Common myeloid progenitor, CD34-positive (primary cell): Measurements from ENCODE around the gene GPR173.
A peak's percentile ranks its signal among the peaks of the same experiment; 100 is the strongest.

Experiments used
- CTCF ChIA-PET: fragments of 350-600 bp; sonication (Branson Sonifier 250); formaldehyde crosslinking; loops from one replicate; lab custom pipeline; 2021; ENCODE audit warnings: antibody characterized with exemption; lab: Charles Lee
- POLR2A ChIA-PET: fragments of 350-600 bp; sonication (Branson Sonifier 250); formaldehyde crosslinking; loops from one replicate; lab custom pipeline; 2021; ENCODE audit warnings: antibody characterized with exemption; lab: Charles Lee
- DNase-seq, 3 donors: peaks; one replicate each; pipeline versions ENCODE4 v3.0.0 to v3.0.0-alpha.2; 2013
- H3K27ac ChIP-seq, 2 experiments: 1 replicate in 1 of 2; 2 replicates in 1 of 2; pipeline ENCODE4 v1.7.0; 2013; ENCODE audit warnings: inconsistent platforms in 2 of 2, low read length in 2 of 2, mild to moderate bottlenecking in 2 of 2, low read depth in 1 of 2, moderate library complexity in 1 of 2; ENCODE audit not compliant: severe bottlenecking in 2 of 2, insufficient read depth in 1 of 2, poor library complexity in 1 of 2
- H3K27me3 ChIP-seq, 5 experiments: replicated peaks in 2 of 5; 1 replicate in 3 of 5; 2 replicates in 2 of 5; pipeline versions ENCODE4 v1.6.1 to v1.7.0; 2013; ENCODE audit warnings: low read length in 4 of 5, mild to moderate bottlenecking in 2 of 5, moderate library complexity in 2 of 5, inconsistent platforms in 1 of 5; ENCODE audit not compliant: insufficient read depth in 5 of 5, control insufficient read depth in 4 of 5
- H3K36me3 ChIP-seq, 4 experiments: 1 replicate in 2 of 4; 2 replicates in 2 of 4; pipeline versions ENCODE4 v1.6.1 to v1.7.0; 2013; ENCODE audit warnings: low read length in 3 of 4, control low read depth in 1 of 4, mild to moderate bottlenecking in 1 of 4; ENCODE audit not compliant: control insufficient read depth in 4 of 4, insufficient read depth in 4 of 4
- H3K4me1 ChIP-seq, 4 experiments: 1 replicate in 3 of 4; 2 replicates in 1 of 4; pipeline versions ENCODE4 v1.6.1 to v1.7.1; 2013; ENCODE audit warnings: low read length in 3 of 4, mild to moderate bottlenecking in 3 of 4, control low read depth in 1 of 4, inconsistent platforms in 1 of 4, moderate library complexity in 1 of 4; ENCODE audit not compliant: control insufficient read depth in 4 of 4, insufficient read depth in 4 of 4; ENCODE audit errors: control extremely low read depth in 1 of 4
- H3K4me3 ChIP-seq, 7 experiments: 1 replicate in 4 of 7; 2 replicates in 3 of 7; pipeline versions ENCODE4 v1.5.1 to v1.7.0; 2013; ENCODE audit warnings: mild to moderate bottlenecking in 7 of 7, low read length in 6 of 7, moderate library complexity in 6 of 7, inconsistent platforms in 2 of 7, low read depth in 2 of 7, control low read depth in 1 of 7; ENCODE audit not compliant: insufficient read depth in 4 of 7, control insufficient read depth in 1 of 7; ENCODE audit errors: extremely low read depth in 1 of 7
- H3K9me3 ChIP-seq, 5 experiments: 1 replicate in 4 of 5; 2 replicates in 1 of 5; pipeline versions ENCODE4 v1.6.1 to v1.7.1; 2013; ENCODE audit warnings: low read length in 4 of 5, mild to moderate bottlenecking in 2 of 5, inconsistent platforms in 1 of 5, low read depth in 1 of 5, moderate library complexity in 1 of 5; ENCODE audit not compliant: control insufficient read depth in 4 of 5, insufficient read depth in 2 of 5; ENCODE audit errors: control extremely low read depth in 1 of 5
- WGBS: methylation state at CpG from one replicate; pipeline ENCODE4 v1.1.5; 2013; ENCODE audit not compliant: insufficient coverage; 5-methylcytosine and 5-hydroxymethylcytosine counted together

GPR173 gene

DNA sequence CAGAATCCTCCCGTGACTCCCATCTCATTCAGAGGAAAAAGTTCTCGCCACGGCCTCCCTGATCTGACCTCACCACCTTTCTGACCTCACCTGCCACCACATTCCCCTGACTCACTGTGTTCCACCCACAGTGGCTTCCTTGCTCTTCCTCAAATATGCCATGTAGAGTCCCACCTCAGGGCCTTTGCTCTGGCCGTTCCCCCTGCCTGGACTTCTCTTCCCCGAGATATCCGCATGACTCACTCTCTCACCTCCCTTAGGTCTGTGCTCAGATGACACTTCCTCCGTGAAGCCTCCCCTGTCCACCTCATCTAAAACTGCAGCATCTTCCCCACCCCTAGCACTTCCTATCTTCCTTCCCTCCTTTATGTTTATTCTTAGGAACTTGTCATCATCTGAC, 26.4 kb downstream of the GPR173 start:
- Histone ChIP-seq H3K9me3 (no peaks in the 10 kb centered on the region), H3K27ac (no peak overlapping the region), H3K36me3 (no peaks in the 10 kb centered on the region), H3K4me3 (no peak overlapping the region), H3K27me3 (peaks cover 0 to 27% (median 0%) of the 10 kb centered on the region in 5 experiments), H3K4me1 (peaks cover 0 to 10% (median 5%) of the 10 kb centered on the region in 4 experiments)
- ChIA-PET CTCF (no interaction called here), POLR2A (no interaction called here)
- WGBS: 90% methylated on average over 6 of the region's 7 CpGs
- peak in 2 of 3 donors; percentile 48 to 67 for DNase-seq

DNA sequence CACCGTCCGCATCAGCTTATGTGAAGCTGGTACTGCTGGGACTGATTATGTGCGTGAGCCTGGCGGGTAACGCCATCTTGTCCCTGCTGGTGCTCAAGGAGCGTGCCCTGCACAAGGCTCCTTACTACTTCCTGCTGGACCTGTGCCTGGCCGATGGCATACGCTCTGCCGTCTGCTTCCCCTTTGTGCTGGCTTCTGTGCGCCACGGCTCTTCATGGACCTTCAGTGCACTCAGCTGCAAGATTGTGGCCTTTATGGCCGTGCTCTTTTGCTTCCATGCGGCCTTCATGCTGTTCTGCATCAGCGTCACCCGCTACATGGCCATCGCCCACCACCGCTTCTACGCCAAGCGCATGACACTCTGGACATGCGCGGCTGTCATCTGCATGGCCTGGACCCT, 28.1 kb downstream of the GPR173 start:
- no peak for DNase-seq
- no peak overlapping the region for H3K4me3 ChIP-seq
- H3K9me3 ChIP-seq: no peaks in the 10 kb centered on the region
- ChIA-PET POLR2A (no interaction called here), CTCF (interaction anchor here (1.2 kb wide), 1 partner anchor 13 kb away, joined by 3 read pairs; no protein-coding TSS in a partner anchor)
- no peaks in the 10 kb centered on the region for H3K36me3 ChIP-seq
- H3K27me3 ChIP-seq: peaks cover 0 to 26% (median 0%) of the 10 kb centered on the region in 5 experiments
- H3K4me1 ChIP-seq: peaks cover 0 to 9% (median 6%) of the 10 kb centered on the region in 4 experiments
- 93% methylated on average over 21 of the region's 21 CpGs for WGBS
- H3K27ac ChIP-seq: no peak overlapping the region

DNA sequence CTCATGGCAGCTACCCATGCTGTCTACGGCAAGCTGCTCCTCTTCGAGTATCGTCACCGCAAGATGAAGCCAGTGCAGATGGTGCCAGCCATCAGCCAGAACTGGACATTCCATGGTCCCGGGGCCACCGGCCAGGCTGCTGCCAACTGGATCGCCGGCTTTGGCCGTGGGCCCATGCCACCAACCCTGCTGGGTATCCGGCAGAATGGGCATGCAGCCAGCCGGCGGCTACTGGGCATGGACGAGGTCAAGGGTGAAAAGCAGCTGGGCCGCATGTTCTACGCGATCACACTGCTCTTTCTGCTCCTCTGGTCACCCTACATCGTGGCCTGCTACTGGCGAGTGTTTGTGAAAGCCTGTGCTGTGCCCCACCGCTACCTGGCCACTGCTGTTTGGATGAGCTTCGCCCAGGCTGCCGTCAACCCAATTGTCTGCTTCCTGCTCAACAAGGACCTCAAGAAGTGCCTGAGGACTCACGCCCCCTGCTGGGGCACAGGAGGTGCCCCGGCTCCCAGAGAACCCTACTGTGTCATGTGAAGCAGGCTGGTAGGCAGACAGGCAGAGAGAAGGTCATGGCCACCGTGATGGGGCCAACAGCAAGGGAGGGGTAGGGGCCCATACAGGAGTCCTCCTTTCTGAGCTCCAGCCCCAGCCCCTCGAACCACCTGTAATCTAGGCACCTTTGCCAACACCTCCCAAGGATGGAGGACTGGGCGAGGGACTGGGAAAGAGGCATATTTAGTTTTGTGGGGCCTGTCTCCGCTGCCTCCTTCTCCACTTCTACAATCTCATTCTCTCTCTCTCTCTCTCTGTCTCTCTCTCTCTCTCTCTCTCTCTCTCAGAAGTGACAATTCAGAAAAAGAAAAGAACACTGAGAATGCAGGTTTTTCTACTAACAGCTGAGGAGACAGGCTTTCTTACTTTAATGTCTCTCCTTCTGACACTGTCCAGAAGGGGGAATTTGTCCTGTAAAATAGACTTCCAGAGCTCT, 28.9 kb downstream of the GPR173 start:
- ChIA-PET CTCF (interaction anchor here (1.2 kb wide), 1 partner anchor 9 kb away, joined by 3 read pairs; no protein-coding TSS in a partner anchor), POLR2A (interaction anchor here (0.7 kb wide), 1 partner anchor 10 kb away, joined by 4 read pairs; no protein-coding TSS in a partner anchor)
- peaks cover 0 to 8% (median 1%) of the 10 kb centered on the region in 4 experiments for H3K4me1 ChIP-seq
- H3K27ac ChIP-seq: no peak overlapping the region
- no peak overlapping the region for H3K4me3 ChIP-seq
- H3K36me3 ChIP-seq: no peaks in the 10 kb centered on the region
- WGBS: 97% methylated on average over 21 of the region's 27 CpGs
- DNase-seq: no peak
- peaks cover 0 to 22% (median 0%) of the 10 kb centered on the region in 5 experiments for H3K27me3 ChIP-seq
- H3K9me3 ChIP-seq: no peaks in the 10 kb centered on the region

DNA sequence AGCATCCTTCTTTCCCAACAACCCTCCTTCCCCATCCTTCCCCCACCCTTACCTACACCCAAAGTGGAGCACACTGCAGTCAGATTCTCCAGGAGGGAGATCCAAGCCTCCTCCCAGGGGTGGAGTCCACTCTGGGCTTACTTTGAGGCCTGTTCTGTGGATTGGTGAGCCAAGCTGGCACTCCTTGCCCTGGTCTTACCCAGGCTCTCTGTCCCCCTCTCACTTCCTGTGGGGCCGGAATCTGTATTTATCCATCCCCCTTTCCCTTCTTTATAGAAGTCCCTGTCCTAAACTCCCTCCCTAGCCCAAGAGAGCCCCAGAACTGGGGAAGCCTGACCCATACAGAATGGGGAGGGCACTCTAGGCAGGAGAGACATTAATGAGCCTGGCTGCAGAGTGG, 30.4 kb downstream of the GPR173 start:
- H3K27me3 ChIP-seq: peaks cover 0 to 22% (median 0%) of the 10 kb centered on the region in 5 experiments
- H3K4me3 ChIP-seq: no peak overlapping the region
- CTCF ChIA-PET: interaction anchor here (1.2 kb wide), 1 partner anchor 10 kb away, joined by 3 read pairs; no protein-coding TSS in a partner anchor
- WGBS: 100% methylated on average over 1 of the region's 1 CpG
- H3K27ac ChIP-seq: no peak overlapping the region
- peaks cover 2 to 14% (median 6%) of the 10 kb centered on the region in 4 experiments for H3K4me1 ChIP-seq
- no peak for DNase-seq
- POLR2A ChIA-PET: no interaction called here
- no peaks in the 10 kb centered on the region for H3K9me3 ChIP-seq
- H3K36me3 ChIP-seq: no peaks in the 10 kb centered on the region

DNA sequence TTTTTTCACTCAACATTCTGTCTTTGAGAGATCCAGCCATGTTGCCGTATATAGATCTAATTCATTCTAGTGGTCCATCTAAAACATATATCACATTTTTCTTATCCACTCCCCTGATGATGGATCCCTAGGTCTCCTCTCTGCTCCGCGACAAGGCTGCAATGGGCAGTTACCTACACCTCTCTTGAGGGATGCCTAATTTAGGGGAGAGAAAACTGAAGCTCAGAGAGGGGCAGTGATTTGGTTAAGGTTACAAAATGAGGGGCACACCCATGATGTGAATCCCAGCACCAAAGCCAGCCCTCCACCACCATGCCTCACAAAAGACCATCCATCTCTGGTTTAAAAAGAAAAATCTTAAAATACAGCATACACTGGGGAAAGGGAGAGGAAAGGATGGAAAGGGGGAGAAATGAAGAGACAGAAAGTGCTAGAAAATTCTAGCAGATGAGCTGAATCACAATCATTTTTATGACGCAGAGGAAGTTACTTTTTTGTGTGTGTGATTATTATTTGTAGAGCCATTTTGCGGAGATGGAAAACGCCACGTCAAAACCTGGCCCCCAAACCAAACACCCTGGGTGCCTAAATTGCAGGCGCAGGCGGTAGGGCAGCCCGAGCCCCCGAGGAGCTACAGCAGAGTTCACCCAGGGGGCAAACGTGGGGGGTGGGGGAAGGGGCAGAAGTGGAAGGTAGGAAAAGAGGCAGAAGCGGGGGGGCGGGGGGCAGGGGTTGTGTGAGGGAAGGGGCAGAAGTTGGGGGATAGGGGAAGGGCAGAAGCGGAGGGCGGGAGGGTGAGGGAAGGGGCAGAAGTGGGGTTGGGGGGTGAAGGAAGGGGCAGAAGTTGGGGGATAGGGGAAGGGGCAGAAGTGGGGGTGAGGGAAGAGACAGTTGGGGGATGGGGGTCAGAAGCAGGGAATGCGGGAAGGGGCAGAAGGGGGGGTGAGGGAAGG, 32.3 kb downstream of the GPR173 start:
- WGBS: 47% methylated on average over 3 of the region's 17 CpGs
- peaks cover 2 to 14% (median 5%) of the 10 kb centered on the region in 4 experiments for H3K36me3 ChIP-seq
- ChIA-PET POLR2A (no interaction called here), CTCF (no interaction called here)
- peaks cover 2 to 14% (median 6%) of the 10 kb centered on the region in 4 experiments for H3K4me1 ChIP-seq
- no peak overlapping the region for H3K27ac ChIP-seq
- H3K4me3 ChIP-seq: peak overlapping the region in 5 of 7 experiments; percentile 29 to 64 (median 49)
- peak in 2 of 3 donors; percentile 33 to 43 for DNase-seq
- no peaks in the 10 kb centered on the region for H3K9me3 ChIP-seq
- H3K27me3 ChIP-seq: peaks cover 0 to 30% (median 0%) of the 10 kb centered on the region in 5 experiments

DNA sequence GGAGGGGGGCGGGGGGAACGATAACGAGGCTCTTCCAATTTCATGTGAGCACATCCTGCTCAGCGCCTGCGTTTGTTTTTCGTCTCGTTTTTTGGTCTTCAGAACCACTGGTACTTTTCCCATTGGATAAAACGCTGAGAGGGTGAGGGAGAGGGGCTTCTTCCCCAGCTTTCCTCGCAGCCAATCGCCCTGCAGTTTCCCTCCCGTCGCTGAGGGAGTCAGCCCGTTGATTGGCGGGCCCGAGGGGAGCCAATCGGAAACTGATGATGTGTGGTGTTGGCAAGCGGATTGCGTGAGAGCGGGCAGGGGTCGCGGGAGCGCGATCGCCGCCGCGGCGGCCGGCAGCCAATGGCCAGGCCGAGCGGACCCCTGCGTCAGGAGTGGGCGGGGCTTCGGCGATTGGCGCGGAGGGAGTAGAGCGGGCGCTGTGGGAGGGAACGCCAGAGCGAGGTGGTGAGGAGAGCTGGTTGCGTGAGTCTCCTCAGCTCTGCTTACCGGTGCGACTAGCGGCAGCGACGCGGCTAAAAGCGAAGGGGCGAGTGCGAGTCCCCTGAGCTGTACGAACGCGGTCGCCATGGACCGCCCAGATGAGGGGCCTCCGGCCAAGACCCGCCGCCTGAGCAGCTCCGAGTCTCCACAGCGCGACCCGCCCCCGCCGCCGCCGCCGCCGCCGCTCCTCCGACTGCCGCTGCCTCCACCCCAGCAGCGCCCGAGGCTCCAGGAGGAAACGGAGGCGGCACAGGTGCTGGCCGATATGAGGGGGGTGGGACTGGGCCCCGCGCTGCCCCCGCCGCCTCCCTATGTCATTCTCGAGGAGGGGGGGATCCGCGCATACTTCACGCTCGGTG, 33.6 kb downstream of the GPR173 start, which contains the start of gene TSPYL2:
TSS of gene TSPYL2 (plus strand) at position 443 of the 848 bp plus-strand sequence. CDS start at position 575, 132 bp downstream.
- peak; percentile 95 to 98 (median 97) for DNase-seq
- Histone ChIP-seq H3K4me1 (peaks cover 2 to 14% (median 6%) of the 10 kb centered on the region in 4 experiments), H3K9me3 (no peaks in the 10 kb centered on the region), H3K27ac (peak within 1 kb of the TSS; percentile 62 to 81), H3K36me3 (peaks cover 2 to 15% (median 9%) of the 10 kb centered on the region in 4 experiments), H3K27me3 (peaks cover 0 to 27% (median 0%) of the 10 kb centered on the region in 5 experiments), H3K4me3 (peak within 1 kb of the TSS; percentile 58 to 82 (median 70))
- ChIA-PET CTCF (no interaction called here), POLR2A (interaction anchor here (1.0 to 1.3 kb wide), 2 partner anchors 9 to 11 kb away, joined by 4 to 7 read pairs; no protein-coding TSS in a partner anchor)
- 37% methylated on average over 67 of the region's 86 CpGs for WGBS
